ENCODE results near the gene SOCS2. TPM values are rescaled to one million over a fixed set of nuclear protein-coding genes. Genes with fewer than 3 reads are reported as not detected.

Gene SOCS2
- total RNA-seq, 2 experiments from 2014 or later: not detected

DNA sequence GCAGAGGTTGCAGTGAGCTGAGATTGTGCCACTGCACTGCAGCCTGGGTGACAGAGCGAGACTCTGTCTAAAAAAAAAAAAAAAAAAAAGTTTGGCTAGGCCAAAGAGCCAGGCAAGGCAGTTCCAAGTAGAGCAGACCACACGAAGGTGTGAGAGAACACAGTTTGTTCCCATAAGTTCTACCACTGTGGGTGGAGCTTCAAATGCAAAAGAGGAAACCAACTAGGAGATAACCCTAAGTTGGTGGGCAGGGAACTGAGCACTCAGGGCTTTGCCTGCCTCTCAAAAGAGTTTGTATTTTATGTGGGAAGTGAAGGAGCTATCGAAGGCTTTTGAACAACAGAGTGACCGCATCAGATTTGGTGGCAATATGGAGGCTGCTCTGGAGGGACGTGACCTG is 15.1 kb downstream of the SOCS2 start:
- BruUV-seq (replicated peaks): no TSS peak
- TF ChIP-seq, protein P1, sequence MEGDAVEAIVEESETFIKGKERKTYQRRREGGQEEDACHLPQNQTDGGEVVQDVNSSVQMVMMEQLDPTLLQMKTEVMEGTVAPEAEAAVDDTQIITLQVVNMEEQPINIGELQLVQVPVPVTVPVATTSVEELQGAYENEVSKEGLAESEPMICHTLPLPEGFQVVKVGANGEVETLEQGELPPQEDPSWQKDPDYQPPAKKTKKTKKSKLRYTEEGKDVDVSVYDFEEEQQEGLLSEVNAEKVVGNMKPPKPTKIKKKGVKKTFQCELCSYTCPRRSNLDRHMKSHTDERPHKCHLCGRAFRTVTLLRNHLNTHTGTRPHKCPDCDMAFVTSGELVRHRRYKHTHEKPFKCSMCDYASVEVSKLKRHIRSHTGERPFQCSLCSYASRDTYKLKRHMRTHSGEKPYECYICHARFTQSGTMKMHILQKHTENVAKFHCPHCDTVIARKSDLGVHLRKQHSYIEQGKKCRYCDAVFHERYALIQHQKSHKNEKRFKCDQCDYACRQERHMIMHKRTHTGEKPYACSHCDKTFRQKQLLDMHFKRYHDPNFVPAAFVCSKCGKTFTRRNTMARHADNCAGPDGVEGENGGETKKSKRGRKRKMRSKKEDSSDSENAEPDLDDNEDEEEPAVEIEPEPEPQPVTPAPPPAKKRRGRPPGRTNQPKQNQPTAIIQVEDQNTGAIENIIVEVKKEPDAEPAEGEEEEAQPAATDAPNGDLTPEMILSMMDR (conservative IDR thresholded peaks at IDR 0.05; ENCODE audit: low read length): no peak
- TF ChIP-seq EZH2phosphoT487 (IDR thresholded peaks at IDR 0.05; ENCODE audit: borderline replicate concordance, low read depth, low read length): no peak
- Histone ChIP-seq H3K27ac (ENCODE audit: low read depth, low read length, poor library complexity, severe bottlenecking) (no peak overlapping the region), H2AFZ (ENCODE audit: low read length) (no peak overlapping the region; the same call in 1 of the 2 replicates), H3K4me1 (ENCODE audit: insufficient read depth, low read length, poor library complexity, severe bottlenecking) (peaks cover 31% of the 10 kb centered on the region), H3K36me3 (ENCODE audit: insufficient read depth, low read length) (no peaks in the 10 kb centered on the region), H3K4me3 (ENCODE audit: low read depth, low read length, poor library complexity, severe bottlenecking) (no peak overlapping the region), H4K20me1 (ENCODE audit: insufficient read depth, low read length) (no peaks in the 10 kb centered on the region), H3K9me3 (ENCODE audit: low read length) (no peaks in the 10 kb centered on the region), H3K4me2 (ENCODE audit: low read length) (no peak overlapping the region), H3K9me2 (ENCODE audit: insufficient read depth, low read length) (no peaks in the 10 kb centered on the region), H3K79me2 (ENCODE audit: insufficient read depth, low read depth, low read length) (no peaks in the 10 kb centered on the region)
- intact Hi-C loops (cut with micrococcal nuclease; ENCODE audit: unreplicated experiment): no loop called here
- ChIA-PET POLR2A (interaction anchor here (0.7 kb wide), 1 partner anchor 1476 kb away, joined by 3 read pairs; no protein-coding TSS in a partner anchor), CTCF (ENCODE audit: unreplicated experiment) (no interaction called here)
- no peak for DNase-seq (ENCODE audit: low spot score)

DNA sequence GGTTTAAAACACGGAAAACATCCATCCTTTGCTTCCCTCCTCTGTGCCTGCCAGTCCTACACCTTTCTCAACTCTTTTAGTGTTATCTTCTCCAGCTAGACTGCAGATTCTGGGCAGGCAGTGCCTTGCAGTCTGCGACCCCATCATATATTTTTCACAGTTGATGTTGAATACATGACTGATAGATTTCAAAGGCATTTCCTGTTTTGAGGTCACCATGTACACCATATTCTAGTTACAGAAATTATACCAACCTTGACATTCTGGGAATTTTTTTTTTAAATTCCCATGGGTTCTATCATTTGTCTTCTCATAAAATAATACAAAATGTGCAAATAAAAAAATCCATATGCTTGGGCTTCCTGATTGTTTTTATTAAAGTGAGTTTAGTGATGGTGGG is 16.6 kb downstream of the SOCS2 start:
- Histone ChIP-seq H3K9me2 (ENCODE audit: insufficient read depth, low read length) (no peaks in the 10 kb centered on the region), H3K4me3 (ENCODE audit: low read depth, low read length, poor library complexity, severe bottlenecking) (no peak overlapping the region), H3K36me3 (ENCODE audit: insufficient read depth, low read length) (no peaks in the 10 kb centered on the region), H3K4me2 (ENCODE audit: low read length) (no peak overlapping the region), H3K4me1 (ENCODE audit: insufficient read depth, low read length, poor library complexity, severe bottlenecking) (peaks cover 45% of the 10 kb centered on the region), H3K27ac (ENCODE audit: low read depth, low read length, poor library complexity, severe bottlenecking) (no peak overlapping the region), H4K20me1 (ENCODE audit: insufficient read depth, low read length) (no peaks in the 10 kb centered on the region), H3K79me2 (ENCODE audit: insufficient read depth, low read depth, low read length) (no peaks in the 10 kb centered on the region), H2AFZ (ENCODE audit: low read length) (peak overlapping the region; percentile 53; the same call in 1 of the 2 replicates), H3K9me3 (ENCODE audit: low read length) (no peaks in the 10 kb centered on the region)
- POLR2A ChIA-PET: no interaction called here
- CTCF ChIA-PET (ENCODE audit: unreplicated experiment): no interaction called here
- intact Hi-C loops (cut with micrococcal nuclease; ENCODE audit: unreplicated experiment): no loop called here
- no peak for TF ChIP-seq EZH2phosphoT487 (IDR thresholded peaks at IDR 0.05; ENCODE audit: borderline replicate concordance, low read depth, low read length)
- TF ChIP-seq, protein P1 (conservative IDR thresholded peaks at IDR 0.05; ENCODE audit: low read length): no peak
- BruUV-seq (replicated peaks): no TSS peak
- DNase-seq (ENCODE audit: low spot score): no peak

DNA sequence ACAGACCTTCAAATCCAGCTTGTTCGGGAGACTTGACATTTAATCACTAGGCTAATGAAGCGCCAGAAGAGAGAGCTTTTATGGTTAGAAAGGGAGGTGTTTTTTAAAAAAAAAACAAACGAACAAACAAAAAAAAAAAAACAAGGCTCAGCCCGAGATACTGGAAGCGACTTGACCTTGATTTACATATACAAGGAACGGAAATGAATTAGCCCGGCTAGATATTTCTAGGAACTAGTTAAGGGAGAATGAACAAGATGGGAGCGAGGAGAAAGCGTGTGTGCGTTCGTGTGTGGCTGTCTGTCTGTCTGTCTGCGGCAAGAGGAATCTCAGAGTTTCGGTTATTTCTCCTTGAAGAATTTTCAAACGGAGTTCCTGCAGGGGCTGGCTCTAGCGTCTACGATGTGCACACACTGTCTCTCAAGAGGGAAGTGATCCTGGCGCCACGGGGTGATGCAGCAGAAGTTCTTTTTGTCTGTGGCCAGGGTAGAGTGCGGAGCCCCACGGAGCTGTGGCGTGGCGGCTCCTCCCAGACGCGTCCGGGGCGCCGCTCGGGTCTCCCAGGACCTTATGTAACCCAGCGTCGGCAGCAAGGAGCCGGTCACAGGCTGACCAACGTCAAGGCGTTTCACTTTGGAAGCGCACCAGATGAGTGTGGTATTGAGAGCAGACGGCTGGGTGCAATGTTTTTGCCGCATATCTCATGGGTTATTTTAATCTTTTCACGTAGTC is 18.8 kb downstream of the SOCS2 start:
- ChIA-PET CTCF (ENCODE audit: unreplicated experiment) (interaction anchor here (0.6 kb wide), 1 partner anchor 9 kb away, joined by 3 read pairs; no protein-coding TSS in a partner anchor), POLR2A (interaction anchor here (0.6 to 1.2 kb wide), 5 partner anchors 10 to 1587 kb away, joined by 3 to 14 read pairs (median 6); no protein-coding TSS in a partner anchor)
- peak; percentile 38 for DNase-seq (ENCODE audit: low spot score)
- intact Hi-C loops (cut with micrococcal nuclease; ENCODE audit: unreplicated experiment): loop anchor here (5.0 kb wide), 1 partner anchor 86 kb away; the partner anchor contains the start of gene CRADD
- Histone ChIP-seq H3K4me3 (ENCODE audit: low read depth, low read length, poor library complexity, severe bottlenecking) (peak overlapping the region; percentile 60), H3K4me2 (ENCODE audit: low read length) (peak overlapping the region; percentile 77), H2AFZ (ENCODE audit: low read length) (peak overlapping the region; percentile 84), H3K79me2 (ENCODE audit: insufficient read depth, low read depth, low read length) (no peaks in the 10 kb centered on the region), H3K4me1 (ENCODE audit: insufficient read depth, low read length, poor library complexity, severe bottlenecking) (peaks cover 63% of the 10 kb centered on the region), H3K9me3 (ENCODE audit: low read length) (no peaks in the 10 kb centered on the region), H3K27ac (ENCODE audit: low read depth, low read length, poor library complexity, severe bottlenecking) (no peak overlapping the region), H3K9me2 (ENCODE audit: insufficient read depth, low read length) (no peaks in the 10 kb centered on the region), H3K36me3 (ENCODE audit: insufficient read depth, low read length) (no peaks in the 10 kb centered on the region), H4K20me1 (ENCODE audit: insufficient read depth, low read length) (no peaks in the 10 kb centered on the region)
- no TSS peak for BruUV-seq (replicated peaks)
- TF ChIP-seq EZH2phosphoT487 (IDR thresholded peaks at IDR 0.05; ENCODE audit: borderline replicate concordance, low read depth, low read length): no peak
- TF ChIP-seq, protein P1 (conservative IDR thresholded peaks at IDR 0.05; ENCODE audit: low read length): no peak
